ENCODE results near the gene CITED1. TPM values are rescaled to one million over a fixed set of nuclear protein-coding genes. Genes with fewer than 3 reads are reported as not detected.

Gene CITED1
- total RNA-seq, 1 experiment from 2014 or later, result not detected

- intact Hi-C loops (cut with micrococcal nuclease; ENCODE audit: unreplicated experiment), result no loop called here
- H3K36me3 Mint-ChIP-seq (ENCODE audit: insufficient read depth, unreplicated experiment), result no peaks in the 10 kb centered on the region
- TF ChIP-seq CTCF (IDR thresholded peaks at IDR 0.05; ENCODE audit: unreplicated experiment), result no peak
- H3K4me1 Mint-ChIP-seq (ENCODE audit: low read depth, unreplicated experiment), result no peaks in the 10 kb centered on the region
- H3K4me3 Mint-ChIP-seq (ENCODE audit: low read depth, unreplicated experiment), result no peak overlapping the region
- no peak for DNase-seq
- no peak overlapping the region for H3K27ac Mint-ChIP-seq (ENCODE audit: unreplicated experiment)
- peaks cover 15% of the 10 kb centered on the region for H3K27me3 Mint-ChIP-seq (ENCODE audit: unreplicated experiment)
- BruUV-seq (replicated peaks), result no TSS peak
- CTCF ChIA-PET, result no interaction called here
- H3K9me3 Mint-ChIP-seq (ENCODE audit: low read depth, unreplicated experiment), result no peaks in the 10 kb centered on the region
These were observed 10.8 kb upstream of the CITED1 start for GRCh38 chrX:72316408-72317110.

GRCh38 chrX:72314881-72315280 lies 9.2 kb upstream of the CITED1 start:
- no peak overlapping the region for H3K27ac Mint-ChIP-seq (ENCODE audit: unreplicated experiment)
- no TSS peak for BruUV-seq (replicated peaks)
- TF ChIP-seq CTCF (IDR thresholded peaks at IDR 0.05; ENCODE audit: unreplicated experiment), result no peak
- intact Hi-C loops (cut with micrococcal nuclease; ENCODE audit: unreplicated experiment), result no loop called here
- CTCF ChIA-PET, result no interaction called here
- H3K27me3 Mint-ChIP-seq (ENCODE audit: unreplicated experiment), result peaks cover 15% of the 10 kb centered on the region
- no peaks in the 10 kb centered on the region for H3K36me3 Mint-ChIP-seq (ENCODE audit: insufficient read depth, unreplicated experiment)
- H3K4me1 Mint-ChIP-seq (ENCODE audit: low read depth, unreplicated experiment), result no peaks in the 10 kb centered on the region
- DNase-seq, result no peak
- no peak overlapping the region for H3K4me3 Mint-ChIP-seq (ENCODE audit: low read depth, unreplicated experiment)
- no peaks in the 10 kb centered on the region for H3K9me3 Mint-ChIP-seq (ENCODE audit: low read depth, unreplicated experiment)

- H3K4me1 Mint-ChIP-seq (ENCODE audit: low read depth, unreplicated experiment), result no peaks in the 10 kb centered on the region
- CTCF ChIA-PET, result no interaction called here
- no peak for DNase-seq
These were observed 8.3 kb upstream of the CITED1 start for GRCh38 chrX:72313707-72314641.

More at GRCh38 chrX:72313707-72314641, 8.3 kb upstream of the CITED1 start:
- Mint-ChIP-seq H3K36me3 (ENCODE audit: insufficient read depth, unreplicated experiment) (no peaks in the 10 kb centered on the region), H3K4me3 (ENCODE audit: low read depth, unreplicated experiment) (no peak overlapping the region), H3K27ac (ENCODE audit: unreplicated experiment) (no peak overlapping the region), H3K27me3 (ENCODE audit: unreplicated experiment) (peaks cover 15% of the 10 kb centered on the region), H3K9me3 (ENCODE audit: low read depth, unreplicated experiment) (no peaks in the 10 kb centered on the region)
- intact Hi-C loops (cut with micrococcal nuclease; ENCODE audit: unreplicated experiment), result no loop called here
- TF ChIP-seq CTCF (IDR thresholded peaks at IDR 0.05; ENCODE audit: unreplicated experiment), result no peak
- BruUV-seq (replicated peaks), result no TSS peak

All from Calu3 (cell line).